ENCODE data around the gene ERN1. TPM values are rescaled to one million over a fixed set of nuclear protein-coding genes. Genes with fewer than 3 reads are reported as not detected.

ERN1 gene
- total RNA-seq, 1 experiment from 2014 or later = 8.0 TPM

- ChIA-PET POLR2A (ENCODE audit: low non-redundant PET) (interaction anchor here (0.6 to 1.1 kb wide), 2 partner anchors 11 to 148 kb away, joined by 3 to 5 read pairs; no protein-coding TSS in a partner anchor), CTCF (interaction anchor here (0.6 to 2.2 kb wide), 21 partner anchors 10 to 244 kb away, joined by 3 to 100 read pairs (median 5); partner anchors contain the start of gene CSHL1)
- H3K27me3 ChIP-seq (replicated peaks; ENCODE audit: insufficient read depth, low read depth, low read length, poor library complexity) = no peaks in the 10 kb centered on the region
- no peak for DNase-seq (ENCODE audit: low spot score)
- H3K36me3 ChIP-seq (ENCODE audit: insufficient read depth, low read length, poor library complexity, severe bottlenecking) = no peaks in the 10 kb centered on the region
- H3K27ac ChIP-seq (ENCODE audit: low read depth, low read length, poor library complexity, severe bottlenecking) = no peak overlapping the region
- TF ChIP-seq EZH2 (IDR thresholded peaks at IDR 0.05; ENCODE audit: borderline replicate concordance, low read depth, low read length, poor library complexity, severe bottlenecking) (no peak), CTCF (conservative IDR thresholded peaks at IDR 0.05; ENCODE audit: low read depth, low read length) (no peak)
- peaks cover 5% of the 10 kb centered on the region for H3K4me1 ChIP-seq (ENCODE audit: insufficient read depth, low read length, poor library complexity, severe bottlenecking)
- intact Hi-C loops (cut with micrococcal nuclease; ENCODE audit: unreplicated experiment) = loop anchor here (5.0 kb wide), 1 partner anchor 217 kb away; the partner anchor contains the start of gene GH1
- H3K9me3 ChIP-seq (ENCODE audit: low read depth, low read length, poor library complexity, severe bottlenecking) = no peaks in the 10 kb centered on the region
- H3K4me3 ChIP-seq (ENCODE audit: low read depth, low read length, poor library complexity, severe bottlenecking) = no peak overlapping the region
- BruUV-seq (replicated peaks) = no TSS peak
Observed at GRCh38 chr17:64134216-64134970, 4.4 kb upstream of the ERN1 start.

- BruUV-seq (replicated peaks) = no TSS peak
- peak; percentile 81 for DNase-seq (ENCODE audit: low spot score)
- intact Hi-C loops (cut with micrococcal nuclease; ENCODE audit: unreplicated experiment) = loop anchor here (1.0 to 5.0 kb wide), 3 partner anchors 71 to 216 kb away; partner anchors contain the start of gene GH1
- Histone ChIP-seq H3K27me3 (replicated peaks; ENCODE audit: insufficient read depth, low read depth, low read length, poor library complexity) (no peaks in the 10 kb centered on the region), H3K9me3 (ENCODE audit: low read depth, low read length, poor library complexity, severe bottlenecking) (no peaks in the 10 kb centered on the region), H3K4me3 (ENCODE audit: low read depth, low read length, poor library complexity, severe bottlenecking) (no peak overlapping the region), H3K4me1 (ENCODE audit: insufficient read depth, low read length, poor library complexity, severe bottlenecking) (peaks cover 11% of the 10 kb centered on the region), H3K27ac (ENCODE audit: low read depth, low read length, poor library complexity, severe bottlenecking) (no peak overlapping the region), H3K36me3 (ENCODE audit: insufficient read depth, low read length, poor library complexity, severe bottlenecking) (no peaks in the 10 kb centered on the region)
- peak; percentile 75 for TF ChIP-seq CTCF (conservative IDR thresholded peaks at IDR 0.05; ENCODE audit: low read depth, low read length)
- TF ChIP-seq EZH2 (IDR thresholded peaks at IDR 0.05; ENCODE audit: borderline replicate concordance, low read depth, low read length, poor library complexity, severe bottlenecking) = no peak
- ChIA-PET CTCF (interaction anchor here (0.6 to 2.2 kb wide), 24 partner anchors 9 to 494 kb away, joined by 3 to 100 read pairs (median 5); partner anchors contain the start of gene CSHL1), POLR2A (ENCODE audit: low non-redundant PET) (interaction anchor here (0.6 to 1.1 kb wide), 2 partner anchors 12 to 149 kb away, joined by 3 to 5 read pairs; no protein-coding TSS in a partner anchor)
Observed at GRCh38 chr17:64133546-64134215, 3.7 kb upstream of the ERN1 start.

- BruUV-seq (replicated peaks) = no TSS peak
- no peaks in the 10 kb centered on the region for H3K27me3 ChIP-seq (replicated peaks; ENCODE audit: insufficient read depth, low read depth, low read length, poor library complexity)
- peaks cover 14% of the 10 kb centered on the region for H3K4me1 ChIP-seq (ENCODE audit: insufficient read depth, low read length, poor library complexity, severe bottlenecking)
- no peak for DNase-seq (ENCODE audit: low spot score)
- H3K36me3 ChIP-seq (ENCODE audit: insufficient read depth, low read length, poor library complexity, severe bottlenecking) = no peaks in the 10 kb centered on the region
- H3K27ac ChIP-seq (ENCODE audit: low read depth, low read length, poor library complexity, severe bottlenecking) = no peak overlapping the region
- intact Hi-C loops (cut with micrococcal nuclease; ENCODE audit: unreplicated experiment) = loop anchor here (2.0 to 5.0 kb wide), 2 partner anchors 69 to 214 kb away; partner anchors contain the start of gene GH1
- ChIA-PET CTCF (interaction anchor here (0.7 to 1.2 kb wide), 2 partner anchors 68 to 171 kb away, joined by 3 to 8 read pairs; no protein-coding TSS in a partner anchor), POLR2A (ENCODE audit: low non-redundant PET) (no interaction called here)
- no peaks in the 10 kb centered on the region for H3K9me3 ChIP-seq (ENCODE audit: low read depth, low read length, poor library complexity, severe bottlenecking)
- no peak overlapping the region for H3K4me3 ChIP-seq (ENCODE audit: low read depth, low read length, poor library complexity, severe bottlenecking)
- no peak for TF ChIP-seq EZH2 (IDR thresholded peaks at IDR 0.05; ENCODE audit: borderline replicate concordance, low read depth, low read length, poor library complexity, severe bottlenecking)
Observed at GRCh38 chr17:64131606-64132270, 1.8 kb upstream of the ERN1 start.
